ENCODE measurements around the gene TFAP2E. TPM values are rescaled to one million over a fixed set of nuclear protein-coding genes. Genes with fewer than 3 reads are reported as not detected.
"Not testable (repeated sequence)": the region's sequence is repeated elsewhere in the genome, so short reads cannot be mapped to it uniquely, and the experiment has no call there.

TFAP2E gene
- total RNA-seq, 1 donor from 2014 or later, result 0.30 TPM

DNA sequence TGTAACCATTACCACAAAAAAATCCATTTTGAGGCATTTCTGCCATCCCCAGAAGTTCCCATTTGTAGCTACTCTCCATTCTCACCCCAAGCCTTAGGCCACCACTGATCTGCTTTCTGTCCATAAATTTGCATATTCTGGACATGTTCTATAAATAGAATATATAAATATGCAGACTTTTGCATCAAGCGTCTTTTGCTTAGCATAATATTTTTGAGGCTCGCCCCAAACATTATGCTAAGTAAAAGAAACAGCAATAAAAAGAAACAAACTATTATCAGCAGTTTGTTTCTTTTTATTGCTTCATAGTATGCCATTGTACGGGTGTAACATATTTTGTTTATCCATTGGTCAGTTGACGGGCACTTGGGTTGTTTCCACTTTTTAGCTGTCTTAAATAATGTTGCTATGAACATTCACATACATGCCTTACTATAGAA lies 7.9 kb downstream of the TFAP2E start:
- H3K4me1 ChIP-seq, result peaks cover 18% of the 10 kb centered on the region
- TF ChIP-seq, protein P1, sequence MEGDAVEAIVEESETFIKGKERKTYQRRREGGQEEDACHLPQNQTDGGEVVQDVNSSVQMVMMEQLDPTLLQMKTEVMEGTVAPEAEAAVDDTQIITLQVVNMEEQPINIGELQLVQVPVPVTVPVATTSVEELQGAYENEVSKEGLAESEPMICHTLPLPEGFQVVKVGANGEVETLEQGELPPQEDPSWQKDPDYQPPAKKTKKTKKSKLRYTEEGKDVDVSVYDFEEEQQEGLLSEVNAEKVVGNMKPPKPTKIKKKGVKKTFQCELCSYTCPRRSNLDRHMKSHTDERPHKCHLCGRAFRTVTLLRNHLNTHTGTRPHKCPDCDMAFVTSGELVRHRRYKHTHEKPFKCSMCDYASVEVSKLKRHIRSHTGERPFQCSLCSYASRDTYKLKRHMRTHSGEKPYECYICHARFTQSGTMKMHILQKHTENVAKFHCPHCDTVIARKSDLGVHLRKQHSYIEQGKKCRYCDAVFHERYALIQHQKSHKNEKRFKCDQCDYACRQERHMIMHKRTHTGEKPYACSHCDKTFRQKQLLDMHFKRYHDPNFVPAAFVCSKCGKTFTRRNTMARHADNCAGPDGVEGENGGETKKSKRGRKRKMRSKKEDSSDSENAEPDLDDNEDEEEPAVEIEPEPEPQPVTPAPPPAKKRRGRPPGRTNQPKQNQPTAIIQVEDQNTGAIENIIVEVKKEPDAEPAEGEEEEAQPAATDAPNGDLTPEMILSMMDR (IDR thresholded peaks at IDR 0.05; ENCODE audit: borderline replicate concordance), result no peak
- H3K36me3 ChIP-seq, result no peaks in the 10 kb centered on the region
- no peak overlapping the region for H3K4me3 ChIP-seq
- H3K27me3 ChIP-seq (ENCODE audit: low read depth), result peaks cover 37% of the 10 kb centered on the region
- no peak overlapping the region for H3K27ac ChIP-seq (replicated peaks)
- H3K9me3 ChIP-seq (replicated peaks), result no peaks in the 10 kb centered on the region
- DNase-seq, result no peak
- intact Hi-C loops (cut with micrococcal nuclease), result no loop called here

DNA sequence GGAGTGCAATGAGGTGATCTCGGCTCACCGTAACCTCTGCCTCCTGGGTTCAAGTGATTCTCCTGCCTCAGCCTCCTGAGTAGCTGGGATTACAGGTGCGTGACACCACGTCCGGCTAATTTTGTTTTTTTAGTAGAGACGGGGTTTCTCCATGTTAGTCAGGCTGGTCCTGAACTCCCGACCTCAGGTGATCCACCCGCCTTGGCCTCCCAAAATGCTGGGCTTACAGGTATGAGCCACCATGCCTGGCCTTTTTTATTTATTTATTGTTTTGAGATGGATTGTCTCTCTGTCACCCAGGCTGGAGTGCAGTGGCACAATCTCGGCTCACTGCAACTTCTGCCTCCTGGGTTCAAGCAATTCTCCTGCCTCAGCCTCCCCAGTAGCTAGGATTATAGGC lies 8.5 kb downstream of the TFAP2E start:
- H3K36me3 ChIP-seq; intact Hi-C loops (cut with micrococcal nuclease); H3K9me3 ChIP-seq (replicated peaks); H3K4me3 ChIP-seq; DNase-seq; H3K27ac ChIP-seq (replicated peaks): not testable (repeated sequence)
- Histone ChIP-seq H3K27me3 (ENCODE audit: low read depth) (peaks cover 30% of the 10 kb centered on the region), H3K4me1 (peaks cover 16% of the 10 kb centered on the region)

DNA sequence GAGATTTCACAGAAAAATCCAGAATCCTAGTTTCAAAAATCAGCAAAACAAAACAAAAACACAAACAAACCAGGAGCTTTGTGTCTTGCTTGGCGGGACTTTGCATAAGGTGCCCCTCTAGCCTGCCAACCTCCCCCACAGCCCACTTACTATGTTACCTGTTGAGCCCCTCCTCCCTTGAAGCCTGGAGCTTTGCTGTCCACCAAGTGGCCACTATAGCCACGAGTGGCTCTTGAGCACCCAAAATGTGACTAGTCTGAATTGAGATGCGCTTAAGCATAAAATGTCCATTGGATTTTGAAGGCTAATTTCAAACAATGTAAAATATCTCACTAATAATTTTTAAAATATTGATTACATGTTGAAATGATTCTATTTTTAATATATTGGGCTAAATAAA lies 12.2 kb downstream of the TFAP2E start:
- no peaks in the 10 kb centered on the region for H3K4me1 ChIP-seq
- H3K36me3 ChIP-seq, result no peaks in the 10 kb centered on the region
- no peak for DNase-seq
- no peaks in the 10 kb centered on the region for H3K27me3 ChIP-seq (ENCODE audit: low read depth)
- H3K4me3 ChIP-seq, result no peak overlapping the region
- no peaks in the 10 kb centered on the region for H3K9me3 ChIP-seq (replicated peaks)
- intact Hi-C loops (cut with micrococcal nuclease), result no loop called here
- H3K27ac ChIP-seq (replicated peaks), result no peak overlapping the region
- TF ChIP-seq, protein P1 (IDR thresholded peaks at IDR 0.05; ENCODE audit: borderline replicate concordance), result no peak

DNA sequence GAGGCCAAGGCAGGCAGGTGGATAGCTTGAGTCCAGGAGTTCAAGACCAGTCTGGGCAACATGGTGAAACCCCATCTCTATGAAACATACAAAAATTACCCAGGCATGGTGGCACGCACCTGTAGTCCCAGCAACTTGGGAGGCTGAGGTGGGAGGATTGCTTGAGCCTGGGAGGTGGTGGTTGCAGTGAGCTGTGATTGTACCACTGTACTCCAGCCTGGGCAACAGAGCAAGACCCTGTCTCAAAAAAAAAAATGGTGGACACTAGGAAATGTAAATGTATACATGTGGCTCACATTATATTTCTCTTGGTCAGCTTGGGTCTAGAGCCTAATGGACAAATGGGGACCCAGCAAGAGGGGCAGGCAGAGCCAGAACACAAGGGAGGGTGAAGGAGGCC lies 12.7 kb downstream of the TFAP2E start:
- H3K27me3 ChIP-seq (ENCODE audit: low read depth); H3K4me3 ChIP-seq; H3K9me3 ChIP-seq (replicated peaks); H3K27ac ChIP-seq (replicated peaks); H3K4me1 ChIP-seq; H3K36me3 ChIP-seq; DNase-seq; intact Hi-C loops (cut with micrococcal nuclease): not testable (repeated sequence)

DNA sequence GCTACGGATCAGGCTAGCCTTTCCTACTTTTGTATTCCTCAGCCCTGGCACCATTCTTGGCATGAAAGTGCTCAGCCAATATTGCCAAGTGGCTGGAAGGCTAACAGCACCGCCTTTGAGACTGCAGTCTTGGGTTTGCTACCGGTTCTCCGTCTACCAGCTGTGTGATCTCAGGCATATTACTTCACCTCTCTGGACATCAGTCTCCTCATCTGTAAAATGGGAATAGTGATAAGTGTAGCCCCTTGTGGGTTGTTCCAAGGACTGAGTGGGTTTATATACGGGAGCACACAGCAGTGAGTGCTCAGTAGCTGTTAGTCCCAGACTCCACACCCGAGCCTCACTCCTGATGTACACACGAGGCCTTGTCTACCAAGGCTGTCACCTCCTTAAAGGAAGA lies 13.7 kb downstream of the TFAP2E start:
- intact Hi-C loops (cut with micrococcal nuclease), result no loop called here
- no peak overlapping the region for H3K4me3 ChIP-seq
- peaks cover 5% of the 10 kb centered on the region for H3K36me3 ChIP-seq
- H3K9me3 ChIP-seq (replicated peaks), result no peaks in the 10 kb centered on the region
- no peak overlapping the region for H3K27ac ChIP-seq (replicated peaks)
- no peaks in the 10 kb centered on the region for H3K27me3 ChIP-seq (ENCODE audit: low read depth)
- H3K4me1 ChIP-seq, result no peaks in the 10 kb centered on the region
- DNase-seq, result no peak
- TF ChIP-seq, protein P1 (IDR thresholded peaks at IDR 0.05; ENCODE audit: borderline replicate concordance), result no peak

DNA sequence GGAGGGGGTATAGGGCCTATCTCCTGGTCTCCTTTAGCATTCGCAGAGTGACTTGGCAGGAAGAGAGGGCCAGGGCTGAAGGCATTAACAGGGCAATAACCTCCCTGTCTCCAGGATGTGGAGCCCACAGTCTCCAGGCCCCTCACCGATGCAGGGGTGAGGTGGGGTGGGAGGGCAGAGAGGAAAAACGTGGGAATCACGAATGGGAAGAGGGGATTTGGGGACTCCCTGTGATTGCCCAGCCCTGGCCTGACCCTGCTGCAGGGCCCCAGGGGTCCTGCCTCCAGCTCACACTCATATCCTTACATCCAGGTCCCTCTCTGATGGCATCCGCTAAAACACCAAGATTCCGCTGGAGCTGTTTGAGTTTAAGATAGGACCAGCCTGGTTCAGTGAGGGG lies 14.6 kb downstream of the TFAP2E start:
- H3K27ac ChIP-seq (replicated peaks), result no peak overlapping the region
- no peak for DNase-seq
- H3K9me3 ChIP-seq (replicated peaks), result no peaks in the 10 kb centered on the region
- H3K27me3 ChIP-seq (ENCODE audit: low read depth), result no peaks in the 10 kb centered on the region
- H3K4me3 ChIP-seq, result no peak overlapping the region
- H3K4me1 ChIP-seq, result no peaks in the 10 kb centered on the region
- TF ChIP-seq, protein P1 (IDR thresholded peaks at IDR 0.05; ENCODE audit: borderline replicate concordance), result no peak
- H3K36me3 ChIP-seq, result peaks cover 5% of the 10 kb centered on the region
- intact Hi-C loops (cut with micrococcal nuclease), result no loop called here

Measured in left ventricle myocardium inferior (tissue), 1 donor.